Activated naive CD4-positive, alpha-beta T cell (primary cell): ENCODE measurements around the gene DHRS13.
"Not testable (repeated sequence)": the region's sequence is repeated elsewhere in the genome, so short reads cannot be mapped to it uniquely, and the experiment has no call there.

Experiments used
- DNase-seq, 4 experiments: peaks; one replicate each; lab custom pipeline; 2025; lab: John Stamatoyannopoulos, UW

The DHRS13 gene

GRCh38 chr17:28935744-28936460 lies 33.0 kb upstream of the DHRS13 start:
- no peak for DNase-seq

DNA sequence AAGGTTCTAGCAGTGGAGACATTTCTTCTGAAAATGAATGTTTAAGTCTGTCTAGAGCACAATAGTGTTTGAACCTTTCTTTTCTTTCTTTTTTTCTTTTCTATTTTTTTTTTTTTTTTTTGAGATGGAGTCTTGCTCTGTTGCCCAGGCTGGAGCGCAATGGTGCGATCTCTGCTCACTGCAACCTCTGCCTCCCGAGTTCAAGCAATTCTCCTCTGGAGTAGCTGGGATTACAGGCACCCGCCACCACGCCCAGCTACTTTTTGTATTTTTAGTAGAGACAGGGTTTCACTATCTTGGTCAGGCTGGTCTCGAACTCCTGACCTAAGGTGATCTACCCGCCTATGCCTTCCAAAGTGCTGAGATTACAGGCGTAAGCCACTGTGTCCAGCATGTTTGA lies 31.6 kb upstream of the DHRS13 start:
- not testable (repeated sequence) for DNase-seq

GRCh38 chr17:28929787-28930186 lies 26.9 kb upstream of the DHRS13 start:
- DNase-seq = no peak

DNA sequence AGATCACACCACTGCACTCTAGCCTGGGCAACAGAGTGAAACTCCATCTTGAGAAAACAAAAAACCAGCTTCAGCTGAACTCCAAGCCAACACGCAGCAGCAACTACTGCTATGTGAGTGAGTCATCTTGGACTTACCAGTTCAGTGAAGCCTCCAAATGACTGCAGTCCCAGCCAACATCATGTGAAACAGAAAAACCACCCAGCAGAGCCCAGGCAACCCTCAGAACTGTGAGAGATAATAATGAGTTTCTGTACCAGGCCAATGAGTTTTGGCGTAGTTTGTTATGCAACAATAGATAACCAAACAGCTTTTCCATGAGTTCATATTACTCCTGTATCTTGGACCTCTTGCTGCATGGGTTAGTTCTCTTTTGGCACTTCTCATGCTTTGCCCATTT lies 25.2 kb upstream of the DHRS13 start:
- DNase-seq = no peak

DNA sequence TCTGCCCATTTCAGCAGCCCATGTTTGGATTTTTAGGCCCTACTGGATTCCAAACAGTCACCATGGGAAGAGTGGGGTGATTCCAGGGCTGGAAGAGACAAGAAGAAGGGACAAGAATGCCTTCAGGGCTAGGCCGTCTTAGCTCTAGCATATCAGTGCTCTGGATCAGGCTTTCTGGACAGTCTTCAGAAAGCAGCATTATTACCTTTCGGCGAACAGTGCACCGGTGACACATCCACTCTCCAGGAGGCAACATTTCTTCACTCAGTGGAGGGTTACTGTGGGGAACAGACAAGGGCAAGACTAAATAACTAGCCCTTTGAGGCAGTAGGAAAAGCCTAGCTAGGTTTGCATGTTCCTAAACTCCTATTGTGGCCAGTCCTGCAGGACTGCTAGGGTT lies 23.9 kb upstream of the DHRS13 start:
- DNase-seq = no peak

GRCh38 chr17:28926366-28926765 lies 23.5 kb upstream of the DHRS13 start:
- no peak for DNase-seq

GRCh38 chr17:28925912-28926365 lies 23.1 kb upstream of the DHRS13 start:
- no peak for DNase-seq

GRCh38 chr17:28920201-28920600 lies 17.3 kb upstream of the DHRS13 start:
- DNase-seq = no peak

- no peak for DNase-seq
Measured at GRCh38 chr17:28918295-28918694, 15.4 kb upstream of the DHRS13 start.

- no peak for DNase-seq
Measured at GRCh38 chr17:28917465-28917864, 14.6 kb upstream of the DHRS13 start.

- no peak for DNase-seq
Measured at GRCh38 chr17:28917029-28917428, 14.2 kb upstream of the DHRS13 start.

DNA sequence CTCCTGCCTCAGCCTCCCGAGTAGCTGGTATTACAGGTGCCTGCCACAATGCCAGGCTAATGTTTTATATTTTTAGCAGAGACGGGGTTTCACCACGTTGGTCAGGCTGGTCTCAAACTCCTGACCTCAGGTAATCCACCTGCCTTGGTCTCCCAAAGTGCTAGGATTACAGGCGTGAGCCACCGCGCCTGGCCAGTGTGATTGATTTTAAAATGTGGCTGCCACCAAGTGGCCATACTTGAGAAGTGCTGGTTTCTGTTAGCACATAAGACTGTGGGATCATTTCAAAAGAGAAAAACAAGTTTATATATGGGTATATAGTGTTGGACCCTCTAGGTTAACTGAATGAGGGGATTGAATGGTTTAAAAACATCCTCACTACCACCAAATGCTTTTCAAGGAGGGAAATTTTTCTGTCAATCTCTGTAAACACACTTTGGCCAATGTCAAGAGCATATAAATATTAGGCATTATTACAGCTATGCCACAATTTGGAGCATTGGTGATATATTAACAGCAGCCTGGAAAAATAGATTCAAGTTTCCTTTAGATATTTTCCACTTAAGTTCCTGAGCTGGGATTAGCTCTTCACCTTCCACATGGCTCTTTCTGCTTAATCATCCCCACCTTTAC lies 13.5 kb upstream of the DHRS13 start:
- DNase-seq = no peak

- no peak for DNase-seq
Measured at GRCh38 chr17:28912938-28913333, 10.1 kb upstream of the DHRS13 start.

DNA sequence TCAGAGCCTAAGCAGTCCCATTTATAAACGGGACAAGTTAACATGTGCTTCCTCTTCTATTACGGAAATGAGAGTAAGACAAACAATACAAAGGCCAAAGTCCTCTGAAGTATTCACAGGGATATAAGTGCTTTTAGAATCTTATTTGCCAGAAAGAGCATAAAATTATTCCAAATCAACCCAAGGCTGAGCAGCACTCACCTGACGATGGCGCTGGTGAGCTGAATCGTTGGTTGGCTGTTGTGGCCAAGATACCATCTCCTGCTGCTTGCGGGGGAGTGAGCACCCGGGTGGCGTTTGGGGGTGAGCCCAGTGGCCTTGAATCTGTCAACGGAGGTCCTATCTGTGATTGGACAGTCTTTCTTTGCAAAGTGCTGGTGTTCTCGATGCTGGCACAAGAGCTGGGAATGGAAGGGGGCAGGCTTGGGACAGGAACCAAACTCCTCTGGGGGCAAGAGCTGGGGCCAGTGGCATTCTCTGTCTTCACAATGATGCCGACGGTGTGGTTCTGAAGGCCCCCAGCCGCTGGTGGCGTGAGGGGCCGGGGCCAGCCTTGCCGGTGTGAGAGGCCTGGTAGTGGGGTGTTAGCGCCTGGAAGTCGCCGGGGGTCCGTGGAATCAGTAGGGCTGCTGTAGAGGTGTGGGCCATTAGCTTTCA lies 9.5 kb upstream of the DHRS13 start:
- no peak for DNase-seq

DNA sequence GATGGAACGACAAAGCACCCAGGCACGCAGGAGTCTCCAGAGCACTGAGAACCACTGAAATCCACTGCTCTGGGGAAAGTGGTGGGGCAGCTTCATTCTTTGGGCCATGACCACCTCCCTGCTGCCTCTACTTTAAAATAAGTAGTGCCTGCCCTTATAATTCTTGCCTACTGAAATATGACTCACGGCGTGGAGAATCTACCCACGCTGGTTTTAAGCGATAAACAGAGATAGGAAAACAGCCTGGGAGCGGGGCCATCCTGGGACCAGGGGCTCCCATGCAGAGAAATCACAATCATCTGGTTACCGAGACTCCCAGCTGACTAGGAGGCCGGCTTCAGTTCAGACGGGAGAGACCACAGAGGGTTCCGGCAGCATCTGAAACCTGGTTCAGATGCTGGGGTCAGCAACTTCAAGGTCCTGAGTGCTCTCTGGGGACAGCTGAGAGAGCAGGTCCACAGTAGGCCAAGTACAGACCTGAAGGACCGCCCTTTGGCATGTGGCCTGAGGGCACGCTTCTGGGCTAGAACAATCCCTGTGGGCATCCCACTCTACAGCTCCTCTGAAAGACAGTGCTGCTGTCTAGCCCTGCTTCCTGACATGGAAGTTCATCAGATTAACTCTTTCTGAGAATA lies 8.6 kb upstream of the DHRS13 start:
- no peak for DNase-seq

GRCh38 chr17:28910534-28910933 lies 7.7 kb upstream of the DHRS13 start:
- DNase-seq = no peak

DNA sequence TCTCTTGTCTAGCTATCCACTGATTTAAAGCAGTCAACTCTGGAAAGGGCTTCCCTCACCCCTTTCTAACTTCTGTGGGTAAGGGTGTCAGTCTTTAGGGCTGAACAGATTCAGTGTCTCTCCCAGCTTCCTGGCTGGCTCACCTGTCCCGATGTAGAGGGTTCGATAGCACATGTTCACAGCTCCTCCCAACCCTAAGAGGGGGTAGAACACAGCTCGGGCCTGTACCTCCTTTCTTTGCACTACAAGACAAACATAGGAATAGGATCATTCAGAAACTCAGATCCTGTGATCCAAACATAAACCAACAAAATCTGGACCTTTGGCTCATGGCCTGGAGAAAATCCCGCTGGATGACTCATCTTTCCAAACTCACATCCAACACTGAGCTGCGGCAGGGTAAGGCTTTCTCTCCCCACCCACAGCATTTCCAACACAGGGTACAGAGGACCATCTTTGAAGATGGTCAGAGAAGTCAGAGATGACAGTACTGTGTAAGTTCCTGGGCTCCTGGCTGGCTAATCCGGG lies 5.8 kb upstream of the DHRS13 start:
- DNase-seq = no peak

- DNase-seq = no peak
Measured at GRCh38 chr17:28907709-28908475, 5.0 kb upstream of the DHRS13 start.

GRCh38 chr17:28906706-28907438 lies 4.0 kb upstream of the DHRS13 start:
- DNase-seq = no peak

DNA sequence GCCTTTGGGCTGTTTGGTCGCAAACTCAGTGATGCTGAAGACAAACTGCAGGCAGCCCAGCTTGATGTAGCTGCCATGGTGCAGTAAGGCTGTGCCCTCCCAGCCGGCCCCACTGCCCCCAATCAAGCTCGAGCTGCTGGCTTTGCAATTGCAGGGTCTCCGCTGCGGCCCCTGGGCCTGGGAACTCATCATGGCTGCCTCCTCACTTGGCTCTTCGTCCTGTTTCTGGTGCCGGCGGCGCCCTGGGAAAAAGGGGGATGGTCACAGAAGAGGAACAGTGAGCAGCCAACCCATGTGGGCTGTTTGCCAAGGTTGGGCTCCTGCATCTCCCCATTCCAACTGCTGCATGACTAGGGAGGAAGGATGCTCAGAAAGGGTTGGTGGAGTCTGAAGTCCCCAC lies 3.4 kb upstream of the DHRS13 start:
- DNase-seq = no peak

GRCh38 chr17:28904800-28905199 lies 1.9 kb upstream of the DHRS13 start:
- no peak for DNase-seq
